Transverse colon (tissue), 4 donors: ENCODE results near the gene ZNF175. TPM values are rescaled to one million over a fixed set of nuclear protein-coding genes. Genes with fewer than 3 reads are reported as not detected.

Experiments used
- DNase-seq: peaks from one replicate; pipeline ENCODE4 v3.0.0-alpha.2; 2019
- H3K27ac ChIP-seq, 4 donors: fragments of 200-600 bp; sonication (generic); 2 replicates each; pipeline ENCODE4 v1.5.1; 2016 to 2018; ENCODE audit warnings: inconsistent platforms in 4 of 4
- H3K27me3 ChIP-seq: fragments of 200-600 bp; sonication (generic); 2 replicates; pipeline ENCODE4 v1.5.1; 2017; ENCODE audit warnings: inconsistent platforms
- H3K36me3 ChIP-seq, 4 donors: fragments of 200-600 bp; sonication (generic); 2 replicates each; pipeline ENCODE4 v1.5.1; 2017 to 2019; ENCODE audit warnings: inconsistent platforms in 4 of 4
- H3K4me1 ChIP-seq, 4 donors: fragments of 200-600 bp; sonication (generic); 2 replicates each; pipeline ENCODE4 v1.5.1; 2017 to 2020; ENCODE audit warnings: inconsistent platforms in 4 of 4
- H3K4me3 ChIP-seq, 4 donors: fragments of 200-600 bp; sonication (generic); 1 replicate in 1 of 4; 2 replicates in 3 of 4; pipeline versions ENCODE4 v1.5.1 to v1.6.1; 2017 to 2019; ENCODE audit warnings: inconsistent platforms in 4 of 4
- H3K9me3 ChIP-seq, 2 donors: fragments of 200-600 bp; sonication (generic); 2 replicates each; pipeline ENCODE4 v1.5.1; 2017 to 2019; ENCODE audit warnings: inconsistent platforms in 2 of 2
- CTCF ChIP-seq, 5 experiments: fragments of 200-600 bp in 3 of 5; fragments of 450-650 bp in 2 of 5; sonication (generic) in 3 of 5; IDR thresholded peaks; 1 replicate in 2 of 5; 2 replicates in 3 of 5; pipeline ENCODE4 v1.5.1; 2016 to 2017; ENCODE audit warnings: antibody characterized with exemption in 5 of 5, inconsistent platforms in 3 of 5, mild to moderate bottlenecking in 2 of 5, moderate library complexity in 1 of 5
- EP300 ChIP-seq: sonication (generic); formaldehyde crosslinking; IDR thresholded peaks from one replicate; pipeline ENCODE4 v1.6.1; 2017; ENCODE audit warnings: antibody characterized with exemption, low read depth
- POLR2A ChIP-seq: fragments of 450-650 bp; IDR thresholded peaks from one replicate; pipeline ENCODE4 v1.6.1; 2016; ENCODE audit warnings: antibody characterized with exemption, mild to moderate bottlenecking, moderate library complexity
- POLR2AphosphoS5 ChIP-seq, 3 donors: sonication (generic); formaldehyde crosslinking; IDR thresholded peaks; one replicate each; pipeline ENCODE4 v1.6.1; 2016; ENCODE audit warnings: antibody characterized with exemption in 3 of 3
- WGBS, 2 donors: methylation state at CpG; one replicate each; pipeline ENCODE4 v1.1.5; 2018; ENCODE audit warnings: low coverage in 1 of 2; 5-methylcytosine and 5-hydroxymethylcytosine counted together
- in situ Hi-C, 4 donors: fragments of 200-750 bp; cut with MboI; loops; one replicate each; pipeline versions ENCODE4 v1.15.0 to v1.15.1; 2017; ENCODE audit warnings: low sequenced_read_pairs in 3 of 4, low pct_ligation_motif_present in 1 of 4, low pct_unique_long_range_greater_than_20kb in 1 of 4
- intact Hi-C: fragments of 100-400 bp; cut with DNase I; formaldehyde crosslinking; loops from one replicate; pipeline ENCODE4 v1.15.1; 2023; ENCODE audit warnings: low total_unique reads
- total RNA-seq, 4 donors: library from RNA; depleted of rRNA; stranded (reverse); fragments of >200 nt; gene quantifications; one replicate each; pipeline ENCODE4 v1.1.0, GENCODE V29; 2016

The ZNF175 gene
- total RNA-seq, 4 donors from 2014 or later: 5.6 to 12.7 (median 6.6) TPM

- DNase-seq: no peak
Observed at GRCh38 chr19:51595190-51596175, 24.4 kb downstream of the ZNF175 start.

GRCh38 chr19:51598159-51598915, 27.3 kb downstream of the ZNF175 start:
- H3K4me1 ChIP-seq: peaks cover 5 to 15% (median 9%) of the 10 kb centered on the region in 4 donors
- H3K27me3 ChIP-seq: peaks cover 13% of the 10 kb centered on the region
- in situ Hi-C loops: no loop called here
- H3K9me3 ChIP-seq: no peaks in the 10 kb centered on the region
- TF ChIP-seq EP300 (no peak), CTCF (IDR thresholded peaks at IDR 0.05) (no peak), POLR2A (no peak), POLR2AphosphoS5 (IDR thresholded peaks at IDR 0.05) (no peak)
- H3K4me3 ChIP-seq: no peak overlapping the region
- H3K27ac ChIP-seq: no peak overlapping the region
- no peaks in the 10 kb centered on the region for H3K36me3 ChIP-seq
- WGBS, 2 donors: 93 to 96% methylated on average over 2 to 31 of the region's 31 CpGs
- DNase-seq: no peak
- intact Hi-C loops: loop anchor here (10.0 kb wide), 1 partner anchor 494 kb away; the partner anchor contains the start of gene CTU1

More at GRCh38 chr19:51595190-51596175, 24.4 kb downstream of the ZNF175 start:
- peaks cover 6% of the 10 kb centered on the region for H3K27me3 ChIP-seq
- no peaks in the 10 kb centered on the region for H3K9me3 ChIP-seq
- H3K27ac ChIP-seq: no peak overlapping the region
- TF ChIP-seq EP300 (no peak), POLR2A (no peak)
- peaks cover 7 to 18% (median 12%) of the 10 kb centered on the region in 4 donors for H3K4me1 ChIP-seq
- no peak overlapping the region for H3K4me3 ChIP-seq
- 86 to 100% methylated on average over 1 to 8 of the region's 8 CpGs for WGBS, 2 donors
- in situ Hi-C loops: no loop called here
- H3K36me3 ChIP-seq: no peaks in the 10 kb centered on the region
- intact Hi-C loops: loop anchor here (10.0 kb wide), 1 partner anchor 491 kb away; the partner anchor contains the start of gene CTU1

GRCh38 chr19:51599084-51599483, 28.0 kb downstream of the ZNF175 start:
- DNase-seq: peak; percentile 37
- TF ChIP-seq POLR2AphosphoS5 (IDR thresholded peaks at IDR 0.05) (peak in 1 of 3 donors; percentile 37), EP300 (no peak), POLR2A (no peak), CTCF (IDR thresholded peaks at IDR 0.05) (no peak)
- peaks cover 13% of the 10 kb centered on the region for H3K27me3 ChIP-seq
- peaks cover 0 to 9% (median 4%) of the 10 kb centered on the region in 4 donors for H3K4me1 ChIP-seq
- no peak overlapping the region for H3K4me3 ChIP-seq
- no peaks in the 10 kb centered on the region for H3K36me3 ChIP-seq
- no peak overlapping the region for H3K27ac ChIP-seq
- in situ Hi-C loops: no loop called here
- no peaks in the 10 kb centered on the region for H3K9me3 ChIP-seq
- intact Hi-C loops: loop anchor here (10.0 kb wide), 1 partner anchor 494 kb away; the partner anchor contains the start of gene CTU1
- 84 to 100% methylated on average over 3 to 10 of the region's 10 CpGs for WGBS, 2 donors

GRCh38 chr19:51600940-51601580, 30.0 kb downstream of the ZNF175 start:
- in situ Hi-C loops: no loop called here
- Histone ChIP-seq H3K4me3 (no peak overlapping the region), H3K4me1 (no peaks in the 10 kb centered on the region), H3K36me3 (no peaks in the 10 kb centered on the region), H3K9me3 (no peaks in the 10 kb centered on the region), H3K27ac (peak overlapping the region in 1 of 4 donors; percentile 43), H3K27me3 (peaks cover 13% of the 10 kb centered on the region)
- WGBS, 2 donors: 48 to 71% methylated on average over 8 to 59 of the region's 59 CpGs
- intact Hi-C loops: no loop called here
- TF ChIP-seq POLR2A (no peak), EP300 (no peak), POLR2AphosphoS5 (IDR thresholded peaks at IDR 0.05) (no peak), CTCF (IDR thresholded peaks at IDR 0.05) (no peak)
- peak; percentile 35 for DNase-seq
